ENCODE measurements around the gene KCNIP3. TPM values are rescaled to one million over a fixed set of nuclear protein-coding genes. Genes with fewer than 3 reads are reported as not detected.

KCNIP3 gene
- total RNA-seq, 1 donor from 2014 or later, result 8.7 TPM

- ATAC-seq (no peak), DNase-seq (ENCODE audit: missing footprints) (no peak)
- intact Hi-C loops (cut with DNase I), result no loop called here
Measured at GRCh38 chr2:95273566-95274290, 23.4 kb upstream of the KCNIP3 start.

GRCh38 chr2:95274291-95275150 lies 22.6 kb upstream of the KCNIP3 start, which contains the start of gene PROM2:
Gene PROM2 (plus strand): TSS chr2:95274449. CDS start chr2:95274586, 137 bp downstream.
- no peak for DNase-seq (ENCODE audit: missing footprints)

GRCh38 chr2:95275151-95275515 lies 22.0 kb upstream of the KCNIP3 start:
- no peak for DNase-seq (ENCODE audit: missing footprints)
- intact Hi-C loops (cut with DNase I), result no loop called here
- no peak for ATAC-seq

More at GRCh38 chr2:95274291-95275150, 22.6 kb upstream of the KCNIP3 start, which contains the start of gene PROM2:
- ATAC-seq, result no peak
- intact Hi-C loops (cut with DNase I), result no loop called here

- DNase-seq (ENCODE audit: missing footprints) (no peak), ATAC-seq (no peak)
- intact Hi-C loops (cut with DNase I), result no loop called here
Measured at GRCh38 chr2:95275601-95276243, 21.4 kb upstream of the KCNIP3 start.

GRCh38 chr2:95276244-95276887 lies 20.8 kb upstream of the KCNIP3 start:
- ATAC-seq (no peak), DNase-seq (ENCODE audit: missing footprints) (no peak)
- intact Hi-C loops (cut with DNase I), result no loop called here

GRCh38 chr2:95276888-95277245 lies 20.3 kb upstream of the KCNIP3 start:
- intact Hi-C loops (cut with DNase I), result no loop called here
- ATAC-seq (no peak), DNase-seq (ENCODE audit: missing footprints) (no peak)

GRCh38 chr2:95277246-95277906 lies 19.8 kb upstream of the KCNIP3 start:
- no peak for DNase-seq (ENCODE audit: missing footprints)
- no peak for ATAC-seq

GRCh38 chr2:95278051-95278471 lies 19.1 kb upstream of the KCNIP3 start:
- intact Hi-C loops (cut with DNase I), result no loop called here

More at GRCh38 chr2:95277246-95277906, 19.8 kb upstream of the KCNIP3 start:
- intact Hi-C loops (cut with DNase I), result no loop called here

GRCh38 chr2:95278637-95279225 lies 18.4 kb upstream of the KCNIP3 start:
- intact Hi-C loops (cut with DNase I), result no loop called here
- DNase-seq (ENCODE audit: missing footprints) (peak; percentile 42), ATAC-seq (no peak)

More at GRCh38 chr2:95278051-95278471, 19.1 kb upstream of the KCNIP3 start:
- ATAC-seq, result no peak
- DNase-seq (ENCODE audit: missing footprints), result peak; percentile 41

GRCh38 chr2:95279435-95280035 lies 17.6 kb upstream of the KCNIP3 start:
- DNase-seq (ENCODE audit: missing footprints), result peak; percentile 61
- ATAC-seq, result no peak
- intact Hi-C loops (cut with DNase I), result no loop called here

- DNase-seq (ENCODE audit: missing footprints), result peak; percentile 51
- ATAC-seq, result no peak
Measured at GRCh38 chr2:95281071-95281470, 16.1 kb upstream of the KCNIP3 start.

GRCh38 chr2:95281786-95282185 lies 15.4 kb upstream of the KCNIP3 start:
- no peak for ATAC-seq
- DNase-seq (ENCODE audit: missing footprints), result peak; percentile 30
- intact Hi-C loops (cut with DNase I), result no loop called here

More at GRCh38 chr2:95281071-95281470, 16.1 kb upstream of the KCNIP3 start:
- intact Hi-C loops (cut with DNase I), result no loop called here

- ATAC-seq, result no peak
- intact Hi-C loops (cut with DNase I), result no loop called here
- peak; percentile 56 for DNase-seq (ENCODE audit: missing footprints)
Measured at GRCh38 chr2:95282458-95282857, 14.7 kb upstream of the KCNIP3 start.

GRCh38 chr2:95283562-95283961 lies 13.6 kb upstream of the KCNIP3 start:
- peak; percentile 27 for DNase-seq (ENCODE audit: missing footprints)
- intact Hi-C loops (cut with DNase I), result no loop called here

GRCh38 chr2:95284886-95285541 lies 12.1 kb upstream of the KCNIP3 start:
- intact Hi-C loops (cut with DNase I), result no loop called here
- DNase-seq (ENCODE audit: missing footprints), result no peak
- no peak for ATAC-seq

More at GRCh38 chr2:95283562-95283961, 13.6 kb upstream of the KCNIP3 start:
- no peak for ATAC-seq

GRCh38 chr2:95285542-95285932 lies 11.6 kb upstream of the KCNIP3 start:
- no peak for DNase-seq (ENCODE audit: missing footprints)
- intact Hi-C loops (cut with DNase I), result no loop called here

GRCh38 chr2:95287336-95287735 lies 9.8 kb upstream of the KCNIP3 start:
- peak; percentile 7 for DNase-seq (ENCODE audit: missing footprints)
- ATAC-seq, result no peak

More at GRCh38 chr2:95285542-95285932, 11.6 kb upstream of the KCNIP3 start:
- no peak for ATAC-seq

More at GRCh38 chr2:95287336-95287735, 9.8 kb upstream of the KCNIP3 start:
- intact Hi-C loops (cut with DNase I), result no loop called here

Data from Right ventricle myocardium inferior (tissue), 1 donor.